ENCODE results near the gene COIL.

The COIL gene

DNA sequence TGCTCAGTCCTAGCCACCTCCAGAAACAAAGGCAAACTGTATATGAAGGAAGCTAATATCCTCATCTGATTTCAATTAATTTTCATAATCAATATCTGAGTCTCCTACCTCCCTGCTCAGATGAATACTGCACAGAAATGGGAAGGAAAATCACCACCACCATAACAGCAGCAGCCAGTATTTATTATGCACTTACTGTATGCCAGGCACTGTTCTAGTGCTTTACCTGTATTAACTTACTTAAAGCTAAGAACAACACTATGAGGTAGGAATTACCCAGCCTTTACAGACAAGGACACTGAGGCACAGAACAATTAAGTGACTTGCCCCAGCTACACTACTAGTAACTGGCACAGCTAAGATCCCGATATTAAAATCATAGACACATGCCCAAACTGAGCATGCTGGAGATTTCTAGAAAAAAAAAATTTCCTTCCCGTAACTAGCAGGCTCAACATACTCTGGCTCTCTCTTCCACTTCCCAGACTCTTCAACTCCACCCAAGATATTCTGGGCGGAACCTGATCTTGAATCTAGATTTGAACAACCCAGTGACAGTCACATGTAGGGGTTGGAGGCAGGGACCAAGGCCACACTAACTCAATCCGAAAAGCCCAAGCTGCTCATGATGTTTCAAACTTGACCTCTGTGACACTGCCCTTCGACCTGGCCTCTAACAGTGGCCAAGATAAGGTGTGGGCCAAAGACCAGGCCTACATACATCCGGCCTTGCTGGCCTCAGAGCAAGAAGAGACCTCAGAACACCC is 50.9 kb downstream of the COIL start:
- DNase-seq (ENCODE audit: low spot score): no peak

GRCh38 chr17:56908001-56908542 is 52.8 kb downstream of the COIL start:
- no peak for DNase-seq (ENCODE audit: low spot score)

- DNase-seq (ENCODE audit: low spot score): no peak
Measured at GRCh38 chr17:56903560-56903959, 57.3 kb downstream of the COIL start.

DNA sequence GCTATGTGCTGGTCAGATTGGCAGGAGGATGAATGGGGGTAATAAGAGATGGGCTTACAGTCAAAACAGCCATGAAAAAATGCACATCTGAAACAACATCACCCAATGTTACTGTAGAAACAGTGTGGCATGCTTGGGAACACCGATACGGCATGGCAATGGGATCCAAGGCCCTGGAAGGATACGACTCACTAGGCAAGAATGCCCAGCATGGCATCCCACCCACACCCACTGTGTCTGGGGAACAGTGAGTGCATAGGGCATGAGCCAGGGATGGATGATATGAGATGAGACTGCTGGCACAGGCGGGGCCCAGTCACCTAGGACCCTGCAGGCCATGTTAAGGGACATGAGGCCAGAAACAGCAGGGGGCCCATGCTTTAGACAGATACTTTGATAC is 58.5 kb downstream of the COIL start:
- DNase-seq (ENCODE audit: low spot score): peak; percentile 67

GRCh38 chr17:56899403-56899802 is 61.4 kb downstream of the COIL start:
- no peak for DNase-seq (ENCODE audit: low spot score)

- no peak for DNase-seq (ENCODE audit: low spot score)
Measured at GRCh38 chr17:56898874-56899273, 62.0 kb downstream of the COIL start.

GRCh38 chr17:56897646-56898424 is 63.0 kb downstream of the COIL start:
- DNase-seq (ENCODE audit: low spot score): no peak

GRCh38 chr17:56896968-56897359 is 63.9 kb downstream of the COIL start:
- DNase-seq (ENCODE audit: low spot score): no peak

DNA sequence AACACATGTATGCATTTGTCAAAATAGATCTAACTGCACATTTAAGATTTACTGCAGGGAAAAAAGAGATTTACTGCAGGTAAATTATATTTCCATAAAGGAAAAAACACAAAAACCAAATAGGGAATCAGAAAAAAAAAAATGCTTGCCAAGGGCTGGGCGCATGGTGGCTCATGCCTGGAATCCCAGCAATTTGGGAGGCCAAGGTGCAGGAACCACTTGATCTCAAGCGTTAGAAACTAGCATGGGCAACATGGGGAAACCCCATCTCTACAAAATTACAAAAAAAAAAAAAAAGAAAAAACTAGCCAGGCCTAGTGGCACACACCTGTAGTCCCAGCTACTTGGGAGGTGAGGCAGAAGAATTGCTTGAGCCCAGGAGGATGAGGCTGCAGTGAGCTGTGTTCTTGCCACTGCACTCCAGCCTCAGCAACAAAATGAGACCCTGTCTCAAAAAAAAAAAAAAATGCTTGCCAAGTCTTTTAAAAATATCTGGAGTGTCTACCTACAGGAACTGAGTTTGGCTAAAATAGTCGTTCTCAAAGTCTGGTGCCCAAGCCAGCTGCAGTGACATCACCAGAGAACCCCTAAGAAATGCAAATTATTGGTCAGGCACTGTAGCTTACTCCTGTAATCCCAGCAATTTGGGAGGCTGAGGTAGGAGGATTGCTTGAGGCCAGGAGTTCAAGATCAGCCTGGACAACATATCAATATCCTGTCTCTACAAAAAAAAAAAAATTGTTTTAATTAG is 64.5 kb downstream of the COIL start:
- no peak for DNase-seq (ENCODE audit: low spot score)

DNA sequence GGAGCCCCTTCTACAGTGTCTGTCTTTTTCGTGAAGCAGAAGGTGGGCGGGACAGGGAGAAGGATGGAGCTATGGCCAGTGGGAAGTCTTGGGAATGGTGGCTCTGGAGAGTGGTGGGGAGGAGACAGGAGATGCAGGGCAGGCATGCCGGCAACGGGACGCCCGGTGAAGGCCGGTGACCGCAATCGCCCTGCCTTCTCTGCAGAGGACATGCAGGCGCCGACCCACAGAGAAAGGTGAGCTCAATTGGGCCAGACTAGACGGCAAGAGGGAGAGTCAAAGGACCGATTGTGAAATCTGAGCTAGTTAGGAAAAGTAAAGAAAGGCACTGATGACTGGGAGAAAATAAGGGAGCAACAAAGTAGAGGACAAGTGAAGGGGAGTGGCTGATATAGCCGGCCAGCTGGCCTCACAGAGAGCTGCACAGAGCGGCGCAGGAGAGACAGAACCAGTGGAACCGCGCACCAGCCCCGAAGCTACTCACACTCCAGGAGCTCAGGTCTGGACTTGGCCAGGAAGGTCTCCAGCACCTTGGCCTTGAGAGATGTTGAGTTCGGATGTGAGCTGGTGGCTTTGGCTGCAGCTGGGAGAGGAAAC is 65.9 kb downstream of the COIL start:
- no peak for DNase-seq (ENCODE audit: low spot score)

DNA sequence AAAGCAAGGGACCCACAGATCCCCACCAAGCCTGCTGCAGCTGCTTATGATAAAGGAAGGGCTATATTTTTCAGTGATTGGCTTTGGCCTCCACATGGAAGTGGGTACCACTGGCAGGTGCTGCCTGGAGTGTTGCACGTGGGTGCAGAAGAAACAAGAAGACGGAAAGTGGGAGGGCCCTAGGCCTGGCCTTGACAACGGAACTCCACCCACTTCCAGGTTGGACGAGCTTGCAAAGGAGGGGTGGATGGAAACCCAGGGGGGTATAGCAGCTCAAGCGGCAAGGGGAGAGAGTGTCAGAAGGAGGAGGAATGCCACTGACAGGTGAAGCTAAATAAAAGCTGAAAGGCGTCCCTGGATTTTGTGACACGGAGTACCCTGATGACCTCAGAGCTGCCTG is 67.3 kb downstream of the COIL start:
- DNase-seq (ENCODE audit: low spot score): no peak

DNA sequence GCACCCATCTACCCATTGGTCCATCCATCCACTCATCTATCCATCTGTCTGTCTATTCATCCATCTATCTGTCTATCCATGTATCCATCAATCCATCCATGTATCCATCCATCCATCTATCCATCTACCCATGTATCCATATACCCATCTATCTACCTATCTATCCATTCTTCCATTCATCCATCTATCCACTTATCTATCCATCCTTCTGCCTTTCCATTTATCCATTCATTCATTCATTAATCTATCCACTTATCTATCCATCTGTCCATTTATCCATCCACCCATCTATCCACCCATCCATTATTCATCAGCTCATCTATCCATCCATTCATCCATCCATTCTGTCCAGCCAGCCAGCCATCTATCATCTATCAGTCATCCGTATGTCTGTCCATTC is 68.5 kb downstream of the COIL start:
- DNase-seq (ENCODE audit: low spot score): no peak

GRCh38 chr17:56891751-56892150 is 69.1 kb downstream of the COIL start:
- no peak for DNase-seq (ENCODE audit: low spot score)

DNA sequence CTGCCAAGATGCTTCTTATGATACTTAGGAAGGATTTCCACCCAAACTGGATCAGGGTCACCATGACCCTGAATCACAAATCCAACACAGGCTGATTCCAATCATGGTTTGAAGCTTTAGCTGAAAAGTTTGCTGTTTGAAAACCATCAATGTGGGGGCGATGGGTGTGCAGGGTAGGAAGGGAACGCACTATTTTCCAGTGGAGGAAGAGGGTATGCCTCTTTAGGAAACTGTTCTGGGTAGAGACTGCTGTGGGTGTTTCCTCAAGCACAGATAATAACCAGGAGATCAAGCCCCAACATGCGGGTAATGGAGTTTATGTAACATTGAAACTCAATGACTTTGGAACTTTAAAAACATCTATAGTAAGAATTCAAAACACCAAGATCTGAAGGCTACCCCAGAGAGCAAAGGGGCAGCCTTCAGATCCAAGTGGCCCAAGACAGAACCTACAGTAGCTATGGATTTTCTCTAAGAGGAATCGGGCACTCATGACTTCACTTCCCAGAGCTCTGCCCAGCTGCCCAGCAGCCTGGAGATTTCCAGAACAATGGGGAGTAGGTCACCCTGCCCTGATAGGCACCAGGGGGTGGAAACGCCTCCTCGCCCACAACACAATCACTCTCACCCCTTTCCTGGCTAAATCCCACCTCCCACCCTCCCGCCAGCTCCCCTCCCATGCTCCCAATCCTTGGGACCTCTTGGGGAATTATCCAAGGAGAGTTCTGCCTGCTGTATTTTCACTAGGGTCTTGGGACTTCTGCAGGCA is 69.8 kb downstream of the COIL start:
- DNase-seq (ENCODE audit: low spot score): no peak

DNA sequence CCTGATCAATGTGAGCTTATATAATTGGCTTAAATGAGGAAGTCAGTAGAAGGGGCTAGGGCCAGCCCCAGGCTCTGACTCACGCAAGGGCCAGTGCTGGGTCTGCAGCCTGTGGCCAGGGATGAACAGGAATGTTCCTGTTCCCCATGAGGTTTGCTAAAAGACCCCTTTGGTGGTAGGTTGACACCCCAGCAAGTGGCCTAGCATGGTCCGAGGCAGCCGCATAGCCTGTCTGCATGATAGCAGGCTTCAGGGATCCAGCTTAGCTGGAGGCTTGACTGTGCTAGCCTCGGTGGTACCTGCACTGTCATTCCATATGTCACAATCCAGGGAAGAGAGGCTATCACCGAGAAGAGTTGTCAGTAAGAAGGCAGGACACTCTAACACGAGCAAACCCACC is 70.5 kb downstream of the COIL start:
- DNase-seq (ENCODE audit: low spot score): no peak
